ENCODE data around the gene TUBA1C. TPM values are rescaled to one million over a fixed set of nuclear protein-coding genes. Genes with fewer than 3 reads are reported as not detected.

The TUBA1C gene
- total and polyA plus RNA-seq, 9 of the 15 experiments (the other 6 are each of a cell fraction or from before 2014, with no cell fraction given): 755 to 3,012 (median 914) TPM

GRCh38 chr12:49264873-49265792, at the start of gene TUBA1C (continued):
- TF ChIP-seq ETS1 (conservative IDR thresholded peaks at IDR 0.05; ENCODE audit: control insufficient read depth, low read depth, low read length): peak; percentile 94
- TF ChIP-seq E2F5 (CRISPR knock-in tag; IDR thresholded peaks at IDR 0.05): 0 out of 2 replicates have a peak, but pooled peaks have one; percentile 39
- TF ChIP-seq KLF16 (IDR thresholded peaks at IDR 0.05): no peak
- TF ChIP-seq CHD7 (IDR thresholded peaks at IDR 0.05; ENCODE audit: low read depth, low read length): no peak
- no peak for TF ChIP-seq SLC30A9 (CRISPR knock-in tag; IDR thresholded peaks at IDR 0.05)
- peak; percentile 99 for TF ChIP-seq KDM5B (IDR thresholded peaks at IDR 0.05; ENCODE audit: insufficient replicate concordance, low read depth, low read length)
- no peak for TF ChIP-seq ZZZ3 (IDR thresholded peaks at IDR 0.05)
- no peak for TF ChIP-seq CEBPZ (IDR thresholded peaks at IDR 0.05; ENCODE audit: borderline replicate concordance, low read depth, low read length)

All from K562 (cell line).